Gastroesophageal sphincter (tissue), 3 donors: ENCODE data around the gene ZNF680.

Experiments used
- CTCF ChIP-seq, 4 experiments: fragments of 200-600 bp in 2 of 4; fragments of 450-650 bp in 2 of 4; sonication (generic) in 1 of 4; IDR thresholded peaks; one replicate each; pipeline ENCODE4 v1.5.1; 2017 to 2019; ENCODE audit warnings: antibody characterized with exemption in 4 of 4, mild to moderate bottlenecking in 2 of 4, moderate library complexity in 2 of 4
- POLR2A ChIP-seq, 2 donors: fragments of 450-650 bp; IDR thresholded peaks; one replicate each; pipeline ENCODE4 v1.6.1; 2017; ENCODE audit warnings: antibody characterized with exemption in 2 of 2, mild to moderate bottlenecking in 2 of 2, moderate library complexity in 1 of 2
- POLR2AphosphoS5 ChIP-seq: sonication (generic); formaldehyde crosslinking; IDR thresholded peaks from one replicate; pipeline ENCODE4 v1.6.1; 2017; ENCODE audit warnings: antibody characterized with exemption

- TF ChIP-seq CTCF (IDR thresholded peaks at IDR 0.05) (no peak), POLR2A (IDR thresholded peaks at IDR 0.05) (no peak), POLR2AphosphoS5 (no peak)
These were observed 3.7 kb downstream of the ZNF680 start for GRCh38 chr7:64559206-64559605.
